ENCODE results near the gene DCANP1. TPM values are rescaled to one million over a fixed set of nuclear protein-coding genes. Genes with fewer than 3 reads are reported as not detected.

The DCANP1 gene
- total and polyA plus RNA-seq, 2 of the 13 experiments (the other 11 are each of a cell fraction or from before 2014, with no cell fraction given) = not detected

- no peak for TF ChIP-seq ZNF382 (CRISPR knock-in tag; IDR thresholded peaks at IDR 0.05; ENCODE audit: borderline replicate concordance)
- TF ChIP-seq REST (IDR thresholded peaks at IDR 0.05; ENCODE audit: borderline replicate concordance in 1 of 2, low read depth in 1 of 2, low read length in 2 of 2) = no peak
- TF ChIP-seq, protein P1, sequence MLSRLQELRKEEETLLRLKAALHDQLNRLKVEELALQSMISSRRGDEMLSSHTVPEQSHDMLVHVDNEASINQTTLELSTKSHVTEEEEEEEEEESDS (CRISPR knock-in tag; IDR thresholded peaks at IDR 0.05; ENCODE audit: borderline replicate concordance) = no peak
- TF ChIP-seq TCF12 (IDR thresholded peaks at IDR 0.05) = no peak
- no peak for TF ChIP-seq TCF12 (CRISPR knock-in tag; IDR thresholded peaks at IDR 0.05)
- no peak for TF ChIP-seq ZFP1 (CRISPR knock-in tag; IDR thresholded peaks at IDR 0.05)
- TF ChIP-seq AKNA (CRISPR knock-in tag; IDR thresholded peaks at IDR 0.05; ENCODE audit: borderline replicate concordance) = no peak
Observed at GRCh38 chr5:135436951-135437418, 10.2 kb downstream of the DCANP1 start (continued).

Measured in HepG2 (cell line).